Stimulated activated CD8-positive, alpha-beta memory T cell treated with anti-CD3 and anti-CD28 coated beads, Interleukin-2, amount 100 ng/mL, for 48 hours (primary cell): Measurements from ENCODE around the gene ATAD3B.
"Not testable (repeated sequence)": the region's sequence is repeated elsewhere in the genome, so short reads cannot be mapped to it uniquely, and the experiment has no call there.

Experiments used
- DNase-seq, 2 donors: peaks; one replicate each; pipeline ENCODE4 v3.0.0-alpha.2; 2020; ENCODE audit warnings: low read depth in 2 of 2

ATAD3B gene

GRCh38 chr1:1512425-1512824 lies 40.9 kb downstream of the ATAD3B start:
- not testable (repeated sequence) for DNase-seq

DNA sequence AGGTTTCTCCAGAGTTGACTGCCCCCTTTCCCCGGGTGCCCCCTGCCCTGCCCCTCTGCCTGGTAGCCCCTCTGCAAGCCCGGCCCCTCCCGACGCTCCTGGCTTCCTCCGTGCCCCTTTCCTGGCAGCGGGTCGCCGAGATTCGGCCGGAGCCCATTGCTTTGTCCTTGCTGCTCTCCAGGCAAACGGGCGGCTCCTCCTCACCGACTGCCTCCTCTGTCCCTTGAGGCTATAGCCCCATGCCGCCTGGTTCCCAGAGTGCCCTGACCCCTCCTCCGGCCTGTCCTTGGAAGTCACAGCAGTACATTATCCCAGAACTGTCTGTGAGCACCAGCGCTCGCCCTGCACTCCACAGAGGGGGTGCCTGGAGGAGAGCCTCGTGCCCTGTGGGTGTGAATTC lies 42.1 kb downstream of the ATAD3B start:
- not testable (repeated sequence) for DNase-seq

- DNase-seq = not testable (repeated sequence)
Measured at GRCh38 chr1:1514376-1514775, 42.8 kb downstream of the ATAD3B start.

DNA sequence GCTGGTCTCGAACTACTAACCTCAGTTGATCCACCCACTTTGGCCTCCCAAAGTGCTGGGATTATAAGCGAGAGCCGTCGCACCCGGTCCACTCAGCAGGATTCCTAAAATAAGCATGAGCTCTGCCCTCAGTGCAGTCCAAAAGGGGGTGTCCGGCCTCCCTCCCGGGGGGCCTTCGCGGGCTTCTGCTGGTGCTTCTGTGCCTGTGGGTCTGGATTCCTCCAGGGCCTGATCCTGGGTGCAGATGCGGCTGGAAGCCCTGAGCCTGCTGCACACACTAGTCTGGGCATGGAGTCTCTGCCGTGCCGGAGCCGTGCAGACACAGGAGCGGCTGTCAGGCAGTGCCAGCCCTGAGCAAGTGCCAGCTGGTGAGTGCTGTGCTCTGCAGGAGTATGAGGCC lies 45.4 kb downstream of the ATAD3B start:
- DNase-seq = not testable (repeated sequence)

DNA sequence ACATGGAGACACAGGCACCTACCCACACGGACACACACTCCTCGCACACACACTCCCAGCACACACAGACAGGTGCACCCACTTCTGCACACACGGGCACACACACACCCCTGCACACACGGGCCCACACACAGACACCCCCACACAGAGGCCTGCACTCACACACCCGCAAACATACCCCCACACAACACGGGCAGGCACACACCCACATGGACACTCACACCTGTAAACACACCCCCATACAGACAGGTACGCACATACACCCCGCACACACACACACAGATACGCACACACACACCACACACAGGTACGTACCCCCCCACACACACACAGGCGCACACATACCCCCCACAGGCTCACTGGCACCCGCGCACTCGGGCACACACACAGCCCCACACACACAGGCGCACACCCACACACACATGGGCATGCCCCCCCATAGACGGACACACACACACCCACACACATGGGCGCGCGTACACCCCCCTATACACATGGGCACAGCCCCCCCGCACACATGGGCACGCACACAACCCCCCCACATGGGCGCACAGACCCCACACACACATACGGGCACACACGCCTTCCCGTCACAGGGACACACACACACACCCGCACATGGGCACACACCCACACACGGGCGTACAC lies 46.5 kb downstream of the ATAD3B start:
- no peak for DNase-seq

DNA sequence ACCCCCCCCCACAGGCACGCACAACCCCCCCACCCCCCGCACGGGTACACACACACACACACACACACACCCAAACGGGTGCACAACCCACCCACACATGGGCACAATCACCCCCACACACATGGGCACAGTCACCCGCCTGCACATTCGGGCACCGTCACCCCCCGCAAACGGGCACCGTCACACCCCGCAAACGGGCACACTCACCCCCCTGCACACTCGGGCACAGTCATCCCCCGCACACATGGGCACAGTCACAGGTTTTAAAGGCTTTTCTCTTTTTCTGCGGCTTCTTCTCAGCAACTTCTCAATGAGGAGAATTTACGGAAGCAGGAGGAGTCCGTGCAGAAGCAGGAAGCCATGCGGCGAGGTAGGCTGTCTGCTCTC lies 47.0 kb downstream of the ATAD3B start:
- DNase-seq = not testable (repeated sequence)

GRCh38 chr1:1519805-1520505 lies 48.4 kb downstream of the ATAD3B start:
- not testable (repeated sequence) for DNase-seq

DNA sequence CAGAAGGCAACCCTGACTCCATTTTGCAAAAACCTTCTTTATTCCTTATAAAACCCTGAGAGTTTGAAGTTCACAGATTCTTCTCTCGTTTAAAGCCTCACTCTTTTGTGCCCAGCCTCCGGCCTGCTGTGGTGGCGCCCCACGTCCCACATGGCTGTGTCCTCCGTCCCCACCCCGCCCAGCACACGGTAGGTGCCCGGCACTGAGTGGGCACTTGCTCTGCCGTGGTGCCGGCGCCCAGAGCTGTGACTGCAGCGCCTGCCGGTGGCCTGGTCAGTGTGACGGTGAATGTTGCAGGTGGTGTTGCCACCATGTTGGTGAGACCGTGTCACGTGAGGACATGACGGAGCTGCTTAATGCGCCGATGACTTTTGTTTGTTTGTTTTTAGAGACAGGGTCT lies 49.8 kb downstream of the ATAD3B start:
- no peak for DNase-seq

- DNase-seq = not testable (repeated sequence)
Measured at GRCh38 chr1:1522536-1522935, 51.0 kb downstream of the ATAD3B start.

- DNase-seq = not testable (repeated sequence)
Measured at GRCh38 chr1:1523226-1523625, 51.7 kb downstream of the ATAD3B start.

DNA sequence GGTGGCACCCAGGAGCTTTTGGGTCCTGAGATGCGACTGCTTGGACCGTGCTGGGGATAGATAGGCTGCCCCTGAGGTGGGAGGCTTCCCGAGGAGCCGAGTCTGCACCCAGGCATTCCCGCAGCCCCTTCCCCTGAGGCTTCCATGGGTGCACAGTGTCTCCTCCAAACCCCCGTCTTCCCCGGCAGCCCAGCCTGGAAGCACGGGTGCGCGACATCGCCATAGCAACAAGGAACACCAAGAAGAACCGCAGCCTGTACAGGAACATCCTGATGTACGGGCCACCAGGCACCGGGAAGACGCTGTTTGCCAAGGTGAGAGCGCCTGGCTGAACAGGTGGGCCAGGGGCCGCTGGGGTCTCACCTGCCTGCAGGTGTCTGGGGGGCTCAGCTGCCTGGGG lies 52.1 kb downstream of the ATAD3B start:
- DNase-seq = not testable (repeated sequence)

DNA sequence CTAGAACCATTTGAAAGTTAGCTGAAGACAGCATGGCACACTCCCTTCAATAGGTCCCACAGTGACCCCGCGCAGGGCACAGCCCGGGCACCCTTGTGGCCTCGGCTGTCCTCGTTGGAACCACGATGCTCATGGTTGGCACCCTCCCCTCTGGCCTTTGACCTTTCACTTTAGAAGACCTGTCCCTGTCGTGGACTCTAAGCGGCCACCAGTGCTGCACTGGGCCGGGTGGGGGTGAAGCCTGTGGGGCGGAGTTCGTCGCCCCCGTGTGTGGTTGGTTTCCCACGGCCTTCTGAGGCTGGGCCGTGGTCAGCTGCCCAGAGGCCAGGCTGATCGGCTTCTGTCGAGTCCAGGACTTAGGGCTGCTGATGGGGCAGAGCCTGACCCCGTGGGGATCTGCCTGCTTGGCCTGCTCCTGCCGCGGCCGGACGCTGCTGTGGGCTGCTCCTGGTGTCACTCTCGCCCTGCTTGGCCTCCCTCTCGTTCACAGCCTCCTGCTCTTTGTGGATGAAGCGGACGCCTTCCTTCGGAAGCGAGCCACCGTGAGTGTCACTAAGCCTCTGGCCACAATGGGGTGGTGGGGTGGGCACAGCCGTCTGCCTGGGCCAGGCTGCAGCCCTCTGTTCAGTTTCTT lies 53.3 kb downstream of the ATAD3B start:
- not testable (repeated sequence) for DNase-seq

DNA sequence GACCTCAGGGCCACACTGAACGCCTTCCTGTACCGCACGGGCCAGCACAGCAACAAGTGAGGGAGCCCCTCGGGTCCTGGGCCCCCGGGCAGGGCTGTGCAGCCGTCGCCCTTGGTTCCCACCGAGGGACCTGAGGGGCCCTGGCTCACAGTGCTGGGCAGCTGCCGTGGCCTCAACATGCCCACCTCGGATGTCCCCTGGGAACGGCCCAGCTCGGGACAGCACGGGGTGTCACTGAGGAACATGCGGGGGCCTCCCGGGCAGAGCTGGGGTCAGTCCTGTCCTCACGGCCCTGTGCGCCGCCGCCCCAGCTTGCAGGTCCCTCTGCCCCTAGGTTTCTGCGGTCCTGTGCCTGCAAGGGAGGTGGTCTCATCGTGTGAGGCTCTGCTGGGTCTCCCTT lies 54.9 kb downstream of the ATAD3B start:
- not testable (repeated sequence) for DNase-seq

GRCh38 chr1:1527092-1527816 lies 55.7 kb downstream of the ATAD3B start:
- no peak for DNase-seq

GRCh38 chr1:1528301-1529267 lies 57.0 kb downstream of the ATAD3B start:
- no peak for DNase-seq

DNA sequence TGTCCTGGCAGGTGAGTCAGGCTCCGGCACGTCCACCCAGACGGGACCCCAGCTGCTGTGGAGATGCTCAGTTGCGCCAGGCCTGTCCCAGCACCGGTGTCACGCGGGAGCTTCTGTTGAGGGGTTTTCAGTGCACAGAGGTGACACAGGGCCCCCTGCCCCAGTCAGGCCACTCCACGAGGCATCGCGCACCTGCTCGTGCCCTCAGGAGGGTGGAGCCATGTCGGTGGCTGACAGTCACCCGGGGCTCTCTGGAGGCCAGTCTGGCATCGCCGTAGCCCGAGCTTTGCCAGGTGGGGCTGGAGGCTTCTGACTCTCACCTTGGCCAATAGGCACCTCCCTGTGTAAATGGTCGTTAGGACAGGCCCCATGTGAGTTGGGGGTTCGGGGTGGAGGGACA lies 57.8 kb downstream of the ATAD3B start:
- DNase-seq = no peak

DNA sequence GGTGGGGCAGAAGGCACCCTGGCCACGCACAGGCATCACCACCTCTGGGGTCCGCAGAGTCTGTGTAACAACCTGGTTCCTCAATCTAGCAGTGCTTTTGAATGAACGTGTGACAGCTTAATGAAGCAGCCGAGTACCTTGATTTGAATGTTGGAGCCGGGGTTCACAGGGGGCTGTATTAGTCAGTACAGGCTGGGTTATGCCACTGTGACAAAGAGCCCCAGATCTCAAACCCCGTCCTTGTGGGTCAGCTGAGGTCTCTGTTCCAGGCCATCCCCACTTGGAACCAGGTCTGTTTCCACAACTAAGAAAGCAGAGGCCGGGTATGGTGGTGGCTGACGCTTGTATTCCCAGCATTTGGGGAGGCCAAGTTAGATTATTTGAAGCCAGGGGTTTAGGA lies 58.4 kb downstream of the ATAD3B start:
- no peak for DNase-seq

DNA sequence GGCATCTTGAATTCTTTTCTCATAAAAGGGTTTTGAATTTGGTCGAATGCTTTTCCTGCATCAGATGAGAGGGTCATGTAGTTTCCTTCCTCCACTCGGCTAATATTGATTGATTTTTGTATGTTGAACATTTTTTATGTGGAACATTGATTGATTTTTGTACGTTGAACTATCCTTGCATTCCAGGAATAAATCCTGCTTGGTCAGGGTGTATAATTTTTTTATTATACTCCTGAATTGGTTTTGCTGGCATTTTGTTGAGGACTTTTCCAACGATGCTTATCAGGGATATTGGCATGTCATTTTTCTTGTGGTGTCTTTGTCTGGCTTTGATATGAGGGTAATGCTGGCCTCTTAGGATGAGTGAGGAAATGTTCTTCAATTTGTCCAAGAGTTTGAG lies 60.4 kb downstream of the ATAD3B start:
- no peak for DNase-seq

DNA sequence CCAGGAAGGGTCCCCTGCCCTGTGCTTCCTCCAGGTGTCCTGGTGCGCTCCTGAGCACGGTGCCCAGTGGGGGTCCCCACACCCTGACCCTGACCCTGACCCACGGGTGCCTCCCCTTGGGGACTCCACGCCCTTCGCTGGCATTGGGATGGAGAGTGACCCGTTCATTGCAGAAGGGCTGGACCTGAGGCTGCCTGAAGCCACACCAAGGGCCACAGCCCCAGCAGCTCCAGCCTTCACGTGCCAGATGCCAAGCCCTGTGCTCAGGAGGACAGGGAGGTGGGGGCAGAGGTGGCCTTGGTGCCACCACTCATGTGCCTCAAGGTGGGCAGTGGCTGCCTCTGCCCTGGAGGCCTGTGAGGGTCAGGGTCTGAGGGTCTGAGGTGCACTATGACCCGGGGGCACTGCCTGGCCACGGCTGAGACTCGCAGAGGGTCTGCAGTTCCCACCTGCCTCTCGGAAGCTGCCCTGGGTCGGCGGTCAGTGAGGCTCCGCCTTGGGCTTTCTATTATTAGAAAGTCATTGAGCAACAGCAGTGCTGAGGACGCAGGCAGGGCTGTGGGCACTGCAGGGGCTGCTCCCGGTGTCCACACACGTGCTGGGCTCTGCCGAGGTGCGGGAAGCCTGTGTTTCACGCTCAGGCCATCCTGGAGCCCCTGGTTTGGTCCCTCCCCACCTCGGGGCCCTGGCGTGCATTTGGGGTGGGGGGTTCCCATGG lies 61.8 kb downstream of the ATAD3B start:
- DNase-seq = not testable (repeated sequence)

DNA sequence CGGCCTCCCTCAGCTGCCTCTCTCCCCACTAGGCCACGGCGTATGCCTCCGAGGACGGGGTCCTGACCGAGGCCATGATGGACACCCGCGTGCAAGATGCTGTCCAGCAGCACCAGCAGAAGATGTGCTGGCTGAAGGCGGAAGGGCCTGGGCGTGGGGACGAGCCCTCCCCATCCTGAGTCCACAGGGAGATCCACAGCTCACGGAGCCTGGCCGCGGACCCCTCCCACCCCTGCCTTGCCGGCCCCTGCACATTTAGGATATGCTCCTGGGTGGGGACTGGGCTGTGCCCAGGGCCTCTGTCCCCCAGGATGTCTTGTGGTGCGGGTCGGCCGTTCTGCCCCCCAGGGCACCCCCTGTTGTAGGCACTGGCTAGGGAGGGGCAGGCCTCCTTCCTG lies 62.3 kb downstream of the ATAD3B start:
- DNase-seq = not testable (repeated sequence)
